ENCODE data around the gene CXCL8.

CXCL8 gene

GRCh38 chr4:73729534-73730165 lies 10.7 kb upstream of the CXCL8 start:
- no peaks in the 10 kb centered on the region for H3K27me3 ChIP-seq (ENCODE audit: insufficient read depth, low read length, poor library complexity, severe bottlenecking)
- peaks cover 15% of the 10 kb centered on the region for H3K4me1 ChIP-seq (ENCODE audit: insufficient read depth, low read length, poor library complexity, severe bottlenecking)
- H3K9me2 ChIP-seq (replicated peaks; ENCODE audit: low read depth, low read length), result no peaks in the 10 kb centered on the region
- H2AFZ ChIP-seq (ENCODE audit: low read length), result no peak overlapping the region
- no peaks in the 10 kb centered on the region for H3F3A ChIP-seq (ENCODE audit: low read depth)
- H3K4me2 ChIP-seq (ENCODE audit: low read depth, low read length, poor library complexity, severe bottlenecking), result no peak overlapping the region
- H3K9ac ChIP-seq (ENCODE audit: low read depth, low read length, poor library complexity, severe bottlenecking), result no peak overlapping the region
- H4K20me1 ChIP-seq (ENCODE audit: insufficient read depth, low read length, poor library complexity, severe bottlenecking), result no peaks in the 10 kb centered on the region
- H3K4me3 ChIP-seq (ENCODE audit: low read length, poor library complexity, severe bottlenecking), result no peak overlapping the region
- TF ChIP-seq, protein P1, sequence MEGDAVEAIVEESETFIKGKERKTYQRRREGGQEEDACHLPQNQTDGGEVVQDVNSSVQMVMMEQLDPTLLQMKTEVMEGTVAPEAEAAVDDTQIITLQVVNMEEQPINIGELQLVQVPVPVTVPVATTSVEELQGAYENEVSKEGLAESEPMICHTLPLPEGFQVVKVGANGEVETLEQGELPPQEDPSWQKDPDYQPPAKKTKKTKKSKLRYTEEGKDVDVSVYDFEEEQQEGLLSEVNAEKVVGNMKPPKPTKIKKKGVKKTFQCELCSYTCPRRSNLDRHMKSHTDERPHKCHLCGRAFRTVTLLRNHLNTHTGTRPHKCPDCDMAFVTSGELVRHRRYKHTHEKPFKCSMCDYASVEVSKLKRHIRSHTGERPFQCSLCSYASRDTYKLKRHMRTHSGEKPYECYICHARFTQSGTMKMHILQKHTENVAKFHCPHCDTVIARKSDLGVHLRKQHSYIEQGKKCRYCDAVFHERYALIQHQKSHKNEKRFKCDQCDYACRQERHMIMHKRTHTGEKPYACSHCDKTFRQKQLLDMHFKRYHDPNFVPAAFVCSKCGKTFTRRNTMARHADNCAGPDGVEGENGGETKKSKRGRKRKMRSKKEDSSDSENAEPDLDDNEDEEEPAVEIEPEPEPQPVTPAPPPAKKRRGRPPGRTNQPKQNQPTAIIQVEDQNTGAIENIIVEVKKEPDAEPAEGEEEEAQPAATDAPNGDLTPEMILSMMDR (conservative IDR thresholded peaks at IDR 0.05; ENCODE audit: low read length), result peak; percentile 90
- TF ChIP-seq EZH2phosphoT487 (IDR thresholded peaks at IDR 0.05; ENCODE audit: borderline replicate concordance), result no peak
- H3K79me2 ChIP-seq (ENCODE audit: insufficient read depth, low read length), result no peaks in the 10 kb centered on the region
- H3K9me3 ChIP-seq (ENCODE audit: insufficient read depth, low read depth, low read length), result no peaks in the 10 kb centered on the region
- H3K36me3 ChIP-seq (ENCODE audit: insufficient read depth, low read length), result no peaks in the 10 kb centered on the region

- TF ChIP-seq, protein P1 (conservative IDR thresholded peaks at IDR 0.05; ENCODE audit: low read length), result no peak
- TF ChIP-seq EZH2phosphoT487 (IDR thresholded peaks at IDR 0.05; ENCODE audit: borderline replicate concordance), result no peak
- Histone ChIP-seq H3K79me2 (ENCODE audit: insufficient read depth, low read length) (no peaks in the 10 kb centered on the region), H3K9ac (ENCODE audit: low read depth, low read length, poor library complexity, severe bottlenecking) (no peak overlapping the region), H2AFZ (ENCODE audit: low read length) (no peak overlapping the region), H3K36me3 (ENCODE audit: insufficient read depth, low read length) (no peaks in the 10 kb centered on the region), H4K20me1 (ENCODE audit: insufficient read depth, low read length, poor library complexity, severe bottlenecking) (no peaks in the 10 kb centered on the region), H3K9me3 (ENCODE audit: insufficient read depth, low read depth, low read length) (no peaks in the 10 kb centered on the region), H3K27me3 (ENCODE audit: insufficient read depth, low read length, poor library complexity, severe bottlenecking) (no peaks in the 10 kb centered on the region), H3K9me2 (replicated peaks; ENCODE audit: low read depth, low read length) (no peaks in the 10 kb centered on the region), H3K4me1 (ENCODE audit: insufficient read depth, low read length, poor library complexity, severe bottlenecking) (peaks cover 15% of the 10 kb centered on the region), H3K4me3 (ENCODE audit: low read length, poor library complexity, severe bottlenecking) (no peak overlapping the region), H3K4me2 (ENCODE audit: low read depth, low read length, poor library complexity, severe bottlenecking) (no peak overlapping the region), H3F3A (ENCODE audit: low read depth) (no peaks in the 10 kb centered on the region)
These were observed 10.1 kb upstream of the CXCL8 start for GRCh38 chr4:73730292-73730691.

DNA sequence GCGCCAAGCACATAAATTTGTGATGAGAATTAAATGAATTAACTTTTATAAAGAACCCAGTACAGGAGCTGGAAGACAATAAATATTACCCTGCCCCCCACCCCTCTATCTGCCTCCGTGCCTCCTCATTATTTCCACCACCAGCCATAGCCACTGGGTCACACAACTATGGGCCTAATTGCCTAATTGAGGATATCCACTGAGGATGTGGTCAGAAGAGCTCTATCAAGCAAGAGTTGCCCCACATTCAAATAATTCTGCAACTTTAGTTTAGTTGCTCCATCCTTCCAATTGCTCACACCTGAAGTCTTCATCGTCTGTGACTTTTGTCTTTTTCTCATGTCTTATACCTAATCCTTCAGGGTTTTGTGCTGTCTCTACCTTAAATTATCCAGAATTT lies 9.5 kb upstream of the CXCL8 start:
- H3K9me3 ChIP-seq (ENCODE audit: insufficient read depth, low read depth, low read length), result no peaks in the 10 kb centered on the region
- no peaks in the 10 kb centered on the region for H4K20me1 ChIP-seq (ENCODE audit: insufficient read depth, low read length, poor library complexity, severe bottlenecking)
- H3K9me2 ChIP-seq (replicated peaks; ENCODE audit: low read depth, low read length), result no peaks in the 10 kb centered on the region
- H3K79me2 ChIP-seq (ENCODE audit: insufficient read depth, low read length), result no peaks in the 10 kb centered on the region
- no peaks in the 10 kb centered on the region for H3F3A ChIP-seq (ENCODE audit: low read depth)
- H2AFZ ChIP-seq (ENCODE audit: low read length), result no peak overlapping the region
- no peak for TF ChIP-seq EZH2phosphoT487 (IDR thresholded peaks at IDR 0.05; ENCODE audit: borderline replicate concordance)
- TF ChIP-seq, protein P1 (conservative IDR thresholded peaks at IDR 0.05; ENCODE audit: low read length), result no peak
- no peaks in the 10 kb centered on the region for H3K27me3 ChIP-seq (ENCODE audit: insufficient read depth, low read length, poor library complexity, severe bottlenecking)
- H3K4me1 ChIP-seq (ENCODE audit: insufficient read depth, low read length, poor library complexity, severe bottlenecking), result peaks cover 15% of the 10 kb centered on the region
- H3K9ac ChIP-seq (ENCODE audit: low read depth, low read length, poor library complexity, severe bottlenecking), result no peak overlapping the region
- no peaks in the 10 kb centered on the region for H3K36me3 ChIP-seq (ENCODE audit: insufficient read depth, low read length)
- H3K4me2 ChIP-seq (ENCODE audit: low read depth, low read length, poor library complexity, severe bottlenecking), result no peak overlapping the region
- H3K4me3 ChIP-seq (ENCODE audit: low read length, poor library complexity, severe bottlenecking), result no peak overlapping the region
